H1 (cell line): ENCODE results near the gene SEC61B. TPM values are rescaled to one million over a fixed set of nuclear protein-coding genes. Genes with fewer than 3 reads are reported as not detected.
A peak's percentile ranks its signal among the peaks of the same experiment; 100 is the strongest.

Experiments
- ATF2 ChIP-seq: IDR thresholded peaks from 2 replicates; pipeline ENCODE4 v1.6.1; 2012; ENCODE audit warnings: low read length, inconsistent platforms
- CHD7 ChIP-seq: fragments of 300-600 bp; sonication (generic); IDR thresholded peaks from 2 replicates; pipeline ENCODE4 v1.7.1; 2012; ENCODE audit warnings: low read length, moderate library complexity, mild to moderate bottlenecking, inconsistent platforms; ENCODE audit not compliant: insufficient replicate concordance
- CREB1 ChIP-seq: IDR thresholded peaks from 2 replicates; pipeline ENCODE4 v1.6.1; 2012; ENCODE audit warnings: inconsistent platforms
- MAX ChIP-seq: IDR thresholded peaks from 2 replicates; pipeline ENCODE4 v1.6.1; 2012; ENCODE audit warnings: inconsistent platforms
- RAD21 ChIP-seq, 2 experiments: IDR thresholded peaks in 1 of 2; conservative IDR thresholded peaks in 1 of 2; 2 replicates each; pipeline ENCODE4 v1.6.1; 2011; ENCODE audit warnings: low read depth in 2 of 2, low read length in 2 of 2, improper control_type of control experiment in 1 of 2, inconsistent platforms in 1 of 2, mild to moderate bottlenecking in 1 of 2, moderate library complexity in 1 of 2
- polyA plus RNA-seq, 7 experiments: library from polyadenylated mRNA; depleted of rRNA in 3 of 7; stranded (reverse) in 5 of 7; unstranded in 2 of 7; fragments of >200 nt in 5 of 7; fragments of 200-250 nt in 2 of 7; gene quantifications; 1 replicate in 5 of 7; 2 replicates in 1 of 7; 4 replicates in 1 of 7; pipeline versions ENCODE4 v1.2.1 to v1.2.3, GENCODE V29; 2011 to 2013; ENCODE audit warnings: missing spikeins in 2 of 7, mixed read lengths in 2 of 7
- total RNA-seq: library from RNA; stranded (reverse); fragmentation: NEBNext Ultra II Directional; extraction: Animal tissue kit (Norgen Biotek cat#: 25700); gene quantifications from 2 replicates; pipeline ENCODE4 v1.2.1, GENCODE V29; 2021

SEC61B gene
- total and polyA plus RNA-seq, 2 of the 8 experiments (the other 6 are each of a cell fraction or from before 2014, with no cell fraction given): 155 to 379 TPM

- no peak for TF ChIP-seq CHD7
- TF ChIP-seq ATF2: no peak
- TF ChIP-seq RAD21 (IDR thresholded peaks at IDR 0.05 in 1 of 2, conservative IDR thresholded peaks at IDR 0.05 in 1 of 2; ENCODE audit: low read depth in 2 of 2, low read length in 2 of 2): peak; percentile 97 to 99
- TF ChIP-seq MAX: peak; percentile 63
- TF ChIP-seq CREB1: peak; percentile 82
Measured at GRCh38 chr9:99266255-99267023, 44.4 kb downstream of the SEC61B start (continued).
